OCI-LY1 (cell line): ENCODE data around the gene B3GNT9.

Experiments
- CTCF ChIP-seq: fragments of 200-600 bp; sonication (generic), shearing (Covaris generic); IDR thresholded peaks from 2 replicates; pipeline ENCODE4 v1.5.1; 2017; ENCODE audit warnings: mild to moderate bottlenecking, antibody characterized with exemption, low read length, moderate library complexity, mixed read lengths
- EZH2 ChIP-seq: fragments of 200-600 bp; sonication (generic), shearing (Covaris generic); IDR thresholded peaks from 2 replicates; pipeline ENCODE4 v1.8.0; 2017; ENCODE audit warnings: borderline replicate concordance, mixed run types, mild to moderate bottlenecking, antibody characterized with exemption, low read length, moderate library complexity, mixed read lengths

GRCh38 chr16:67179421-67180080 is 28.8 kb upstream of the B3GNT9 start:
- TF ChIP-seq CTCF: peak; percentile 59
- TF ChIP-seq EZH2: no peak
